HEK293 (cell line): ENCODE results near the gene TAX1BP1.

ENCODE experiments used
- CTCF ChIA-PET: fragments of 350-600 bp; formaldehyde crosslinking; extraction: SDS; loops from one replicate; lab custom pipeline; 2021; ENCODE audit warnings: antibody characterized with exemption; lab: Yijun Ruan, JAX
- POLR2A ChIA-PET: fragments of 300-600 bp; formaldehyde crosslinking; extraction: SDS; loops from one replicate; lab custom pipeline; 2020; ENCODE audit warnings: antibody characterized with exemption, inconsistent platforms; lab: Yijun Ruan, JAX
- H3K27ac ChIP-seq: fragments of 200-500 bp; sonication (Bioruptor generic); 2 replicates; pipeline ENCODE4 v1.5.1; 2014; ENCODE audit warnings: low read depth, low read length, control low read depth, inconsistent platforms; ENCODE audit errors: extremely low read depth
- H3K36me3 ChIP-seq, 2 experiments: fragments of 200-500 bp in 1 of 2; sonication (Bioruptor generic) in 1 of 2; 1 replicate in 1 of 2; 2 replicates in 1 of 2; pipeline ENCODE4 v1.5.1; 2014 to 2017; ENCODE audit warnings: inconsistent platforms in 2 of 2, low read length in 2 of 2; ENCODE audit not compliant: control insufficient read depth in 2 of 2, insufficient read depth in 1 of 2
- H3K4me1 ChIP-seq: fragments of 200-500 bp; sonication (Bioruptor generic); 2 replicates; pipeline ENCODE4 v1.5.1; 2014; ENCODE audit warnings: mild to moderate bottlenecking, low read length, inconsistent platforms; ENCODE audit not compliant: control insufficient read depth, insufficient read depth
- H3K4me3 ChIP-seq: 2 replicates; pipeline ENCODE4 v1.5.1; 2011; ENCODE audit warnings: low read depth, mild to moderate bottlenecking, control low read depth, low read length, moderate library complexity
- H3K9me3 ChIP-seq: fragments of 200-500 bp; sonication (Bioruptor generic); 2 replicates; pipeline ENCODE4 v1.5.1; 2014; ENCODE audit warnings: low read depth, low read length, inconsistent platforms; ENCODE audit not compliant: control insufficient read depth, insufficient read depth
- GLI2 ChIP-seq: fragments of 450-650 bp; formaldehyde crosslinking; IDR thresholded peaks from 2 replicates; pipeline ENCODE4; 2017; ENCODE audit warnings: missing biosample characterization, missing genetic modification characterization, low read depth, borderline replicate concordance
- KLF16 ChIP-seq: fragments of 450-650 bp; formaldehyde crosslinking; IDR thresholded peaks from 2 replicates; pipeline ENCODE4 v1.5.1; 2017; ENCODE audit warnings: missing biosample characterization, missing genetic modification characterization
- KLF8 ChIP-seq: fragments of 450-650 bp; formaldehyde crosslinking; IDR thresholded peaks from 2 replicates; pipeline ENCODE4 v1.5.1; 2016; ENCODE audit warnings: missing biosample characterization, missing genetic modification characterization
- OSR2 ChIP-seq: fragments of 450-650 bp; formaldehyde crosslinking; IDR thresholded peaks from 2 replicates; pipeline ENCODE4 v1.5.1; 2016; ENCODE audit warnings: missing biosample characterization, missing genetic modification characterization
- RBAK ChIP-seq: fragments of 450-650 bp; formaldehyde crosslinking; IDR thresholded peaks from 2 replicates; pipeline ENCODE4 v1.5.1; 2016; ENCODE audit warnings: missing biosample characterization, missing genetic modification characterization
- SCRT1 ChIP-seq: fragments of 450-650 bp; formaldehyde crosslinking; IDR thresholded peaks from 2 replicates; pipeline ENCODE4 v1.5.1; 2016; ENCODE audit warnings: missing biosample characterization, missing genetic modification characterization, borderline replicate concordance
- YY1 ChIP-seq: fragments of 450-650 bp; formaldehyde crosslinking; IDR thresholded peaks from 2 replicates; pipeline ENCODE4 v1.5.1; 2018; ENCODE audit warnings: missing biosample characterization, missing genetic modification characterization
- ZBTB20 ChIP-seq: fragments of 450-650 bp; formaldehyde crosslinking; IDR thresholded peaks from 2 replicates; pipeline ENCODE4 v1.5.1; 2016; ENCODE audit warnings: missing biosample characterization, missing genetic modification characterization
- ZIC2 ChIP-seq: fragments of 450-650 bp; formaldehyde crosslinking; IDR thresholded peaks from 2 replicates; pipeline ENCODE4 v1.5.1; 2016; ENCODE audit warnings: missing biosample characterization, missing genetic modification characterization
- ZNF114 ChIP-seq: fragments of 450-650 bp; formaldehyde crosslinking; IDR thresholded peaks from 2 replicates; pipeline ENCODE4 v1.5.0; 2017; ENCODE audit warnings: missing biosample characterization, missing genetic modification characterization
- ZNF175 ChIP-seq: fragments of 450-650 bp; formaldehyde crosslinking; IDR thresholded peaks from 2 replicates; pipeline ENCODE4 v1.5.1; 2016; ENCODE audit warnings: missing biosample characterization, missing genetic modification characterization
- ZNF48 ChIP-seq: fragments of 450-650 bp; formaldehyde crosslinking; IDR thresholded peaks from 2 replicates; pipeline ENCODE4 v1.5.1; 2016; ENCODE audit warnings: missing biosample characterization, missing genetic modification characterization
- ZNF571 ChIP-seq: fragments of 450-650 bp; formaldehyde crosslinking; IDR thresholded peaks from 2 replicates; pipeline ENCODE4 v1.5.0; 2017; ENCODE audit warnings: missing biosample characterization, missing genetic modification characterization
- ZNF621 ChIP-seq: fragments of 450-650 bp; formaldehyde crosslinking; IDR thresholded peaks from 2 replicates; pipeline ENCODE4 v1.5.1; 2017; ENCODE audit warnings: missing biosample characterization, missing genetic modification characterization
- ZNF76 ChIP-seq: fragments of 450-650 bp; formaldehyde crosslinking; IDR thresholded peaks from 2 replicates; pipeline ENCODE4; 2016; ENCODE audit warnings: low read depth, missing biosample characterization, missing genetic modification characterization, borderline replicate concordance
- ZNF830 ChIP-seq: fragments of 450-650 bp; IDR thresholded peaks from 2 replicates; pipeline ENCODE4 v1.5.0; 2018; ENCODE audit warnings: missing biosample characterization, missing genetic modification characterization, low read depth, mild to moderate bottlenecking, moderate library complexity
- TF ChIP-seq, protein P1 (sequence below): fragments of 450-650 bp; formaldehyde crosslinking; IDR thresholded peaks from 2 replicates; pipeline ENCODE4 v1.5.1; 2016; ENCODE audit warnings: missing biosample characterization, missing genetic modification characterization
- TF ChIP-seq, protein P2 (sequence below): fragments of 450-650 bp; IDR thresholded peaks from 2 replicates; pipeline ENCODE4 v1.5.1; 2018; ENCODE audit warnings: missing biosample characterization, missing genetic modification characterization

The TAX1BP1 gene

DNA sequence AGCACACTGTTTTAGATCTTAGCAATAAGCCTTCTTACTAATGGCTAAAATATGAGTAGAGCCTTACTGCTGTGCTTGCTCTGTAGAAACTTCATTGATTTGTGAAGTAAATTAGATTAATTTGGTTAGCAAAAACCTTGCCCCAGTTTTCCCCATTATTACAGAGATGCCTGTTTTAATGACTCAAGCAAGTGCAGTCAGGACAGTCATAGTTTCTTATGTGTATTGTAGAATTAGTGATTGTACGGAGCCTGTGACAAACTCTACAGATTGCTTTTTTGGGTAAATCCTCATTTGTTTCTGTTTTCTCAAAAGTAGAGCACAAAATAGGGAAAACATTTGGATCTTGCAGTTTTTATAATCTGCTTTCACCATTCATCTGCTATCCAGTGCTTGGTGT is 7.0 kb downstream of the TAX1BP1 start:
- Histone ChIP-seq H3K4me1 (peaks cover 9% of the 10 kb centered on the region), H3K27ac (no peak overlapping the region)
- POLR2A ChIA-PET: no interaction called here
- no peak for TF ChIP-seq ZNF830 (tag by site-specific recombination)
- TF ChIP-seq ZNF48 (tag by site-specific recombination): no peak
- TF ChIP-seq, all 188 proteins: peak for 0
- Histone ChIP-seq H3K4me3 (no peak overlapping the region), H3K36me3 (peaks cover 28 to 32% of the 10 kb centered on the region in 2 experiments), H3K9me3 (no peaks in the 10 kb centered on the region)
- CTCF ChIA-PET: no interaction called here

DNA sequence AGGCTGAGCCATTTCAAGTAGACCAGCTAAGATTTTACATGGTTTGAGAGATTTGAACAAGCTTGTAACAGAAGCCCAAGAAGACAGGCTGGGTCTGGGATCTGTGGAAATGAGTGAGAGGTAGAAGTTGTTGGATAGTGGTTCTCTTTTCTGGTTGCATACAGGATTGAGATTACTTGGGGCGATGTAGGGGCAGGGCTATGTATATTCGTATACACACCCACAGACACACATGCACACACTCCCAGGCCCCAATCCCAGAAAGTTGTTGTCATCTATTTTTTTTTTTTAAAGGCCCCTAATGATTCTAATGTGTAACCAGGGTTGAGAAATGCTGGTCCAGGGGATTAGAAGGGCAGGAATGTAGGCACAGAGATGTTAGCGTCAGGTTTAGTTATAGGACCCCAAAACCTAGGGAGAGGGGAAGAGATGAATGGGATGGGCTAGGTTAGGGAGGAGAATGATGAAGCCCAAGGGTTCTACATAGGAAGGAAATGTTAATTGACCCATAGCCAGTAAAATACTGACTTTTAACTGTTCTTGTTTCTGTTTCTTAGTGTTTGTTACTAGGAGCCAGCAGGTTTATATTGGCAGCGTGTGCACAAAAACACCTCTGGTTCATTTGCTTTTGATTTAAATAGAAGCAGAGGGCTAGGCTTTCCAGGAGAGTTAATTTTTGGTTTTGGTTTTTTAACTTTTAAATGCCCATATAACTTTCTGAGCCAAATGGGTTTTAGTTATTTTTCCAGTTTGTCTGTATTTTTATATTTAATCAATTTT is 7.8 kb downstream of the TAX1BP1 start:
- CTCF ChIA-PET: no interaction called here
- H3K4me3 ChIP-seq: no peak overlapping the region
- no peak for TF ChIP-seq ZBTB20 (tag by site-specific recombination)
- no peak for TF ChIP-seq KLF8
- TF ChIP-seq, protein P1, sequence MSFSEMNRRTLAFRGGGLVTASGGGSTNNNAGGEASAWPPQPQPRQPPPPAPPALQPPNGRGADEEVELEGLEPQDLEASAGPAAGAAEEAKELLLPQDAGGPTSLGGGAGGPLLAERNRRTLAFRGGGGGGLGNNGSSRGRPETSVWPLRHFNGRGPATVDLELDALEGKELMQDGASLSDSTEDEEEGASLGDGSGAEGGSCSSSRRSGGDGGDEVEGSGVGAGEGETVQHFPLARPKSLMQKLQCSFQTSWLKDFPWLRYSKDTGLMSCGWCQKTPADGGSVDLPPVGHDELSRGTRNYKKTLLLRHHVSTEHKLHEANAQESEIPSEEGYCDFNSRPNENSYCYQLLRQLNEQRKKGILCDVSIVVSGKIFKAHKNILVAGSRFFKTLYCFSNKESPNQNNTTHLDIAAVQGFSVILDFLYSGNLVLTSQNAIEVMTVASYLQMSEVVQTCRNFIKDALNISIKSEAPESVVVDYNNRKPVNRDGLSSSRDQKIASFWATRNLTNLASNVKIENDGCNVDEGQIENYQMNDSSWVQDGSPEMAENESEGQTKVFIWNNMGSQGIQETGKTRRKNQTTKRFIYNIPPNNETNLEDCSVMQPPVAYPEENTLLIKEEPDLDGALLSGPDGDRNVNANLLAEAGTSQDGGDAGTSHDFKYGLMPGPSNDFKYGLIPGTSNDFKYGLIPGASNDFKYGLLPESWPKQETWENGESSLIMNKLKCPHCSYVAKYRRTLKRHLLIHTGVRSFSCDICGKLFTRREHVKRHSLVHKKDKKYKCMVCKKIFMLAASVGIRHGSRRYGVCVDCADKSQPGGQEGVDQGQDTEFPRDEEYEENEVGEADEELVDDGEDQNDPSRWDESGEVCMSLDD (tag by site-specific recombination): no peak
- TF ChIP-seq RBAK (tag by site-specific recombination): no peak
- TF ChIP-seq GLI2 (tag by site-specific recombination): no peak
- TF ChIP-seq OSR2: no peak
- TF ChIP-seq ZNF76: no peak
- no peak for TF ChIP-seq SCRT1 (tag by site-specific recombination)
- TF ChIP-seq ZIC2 (tag by site-specific recombination): no peak
- TF ChIP-seq ZNF621 (tag by site-specific recombination): no peak
- TF ChIP-seq YY1 (tag by site-specific recombination): no peak
- TF ChIP-seq ZNF114 (tag by site-specific recombination): no peak
- no peak for TF ChIP-seq ZNF175
- TF ChIP-seq ZNF571: no peak
- TF ChIP-seq, protein P2, sequence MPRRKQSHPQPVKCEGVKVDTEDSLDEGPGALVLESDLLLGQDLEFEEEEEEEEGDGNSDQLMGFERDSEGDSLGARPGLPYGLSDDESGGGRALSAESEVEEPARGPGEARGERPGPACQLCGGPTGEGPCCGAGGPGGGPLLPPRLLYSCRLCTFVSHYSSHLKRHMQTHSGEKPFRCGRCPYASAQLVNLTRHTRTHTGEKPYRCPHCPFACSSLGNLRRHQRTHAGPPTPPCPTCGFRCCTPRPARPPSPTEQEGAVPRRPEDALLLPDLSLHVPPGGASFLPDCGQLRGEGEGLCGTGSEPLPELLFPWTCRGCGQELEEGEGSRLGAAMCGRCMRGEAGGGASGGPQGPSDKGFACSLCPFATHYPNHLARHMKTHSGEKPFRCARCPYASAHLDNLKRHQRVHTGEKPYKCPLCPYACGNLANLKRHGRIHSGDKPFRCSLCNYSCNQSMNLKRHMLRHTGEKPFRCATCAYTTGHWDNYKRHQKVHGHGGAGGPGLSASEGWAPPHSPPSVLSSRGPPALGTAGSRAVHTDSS: no peak
- H3K27ac ChIP-seq: no peak overlapping the region
- POLR2A ChIA-PET: no interaction called here
- H3K4me1 ChIP-seq: peaks cover 9% of the 10 kb centered on the region
- no peaks in the 10 kb centered on the region for H3K9me3 ChIP-seq
- H3K36me3 ChIP-seq: peaks cover 33 to 36% of the 10 kb centered on the region in 2 experiments

DNA sequence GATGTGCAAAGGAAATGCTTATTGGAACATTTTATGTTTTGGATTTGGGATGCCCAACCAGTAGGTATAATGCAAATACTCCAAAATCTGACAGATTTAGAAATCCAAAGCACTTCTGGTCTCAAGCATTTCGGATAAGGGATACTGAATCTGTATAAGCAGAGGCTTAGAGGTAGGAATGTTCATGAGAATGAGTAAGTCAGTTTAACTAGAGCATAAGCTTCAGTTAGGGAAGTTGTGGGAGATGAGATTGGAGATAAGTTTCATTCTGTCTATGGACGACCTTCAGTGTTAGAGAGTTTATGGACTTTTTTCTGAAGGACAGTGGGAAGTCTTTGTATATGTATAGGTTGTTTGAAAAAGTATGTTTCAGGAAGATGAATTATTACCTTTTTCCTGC is 10.4 kb downstream of the TAX1BP1 start:
- TF ChIP-seq KLF16 (tag by site-specific recombination): no peak
- TF ChIP-seq, all 188 proteins: peak for 0
- H3K9me3 ChIP-seq: no peaks in the 10 kb centered on the region
- H3K4me1 ChIP-seq: 0 out of 2 replicates have a peak, but pooled peaks cover 2% of the 10 kb centered on the region
- no peak overlapping the region for H3K27ac ChIP-seq
- POLR2A ChIA-PET: no interaction called here
- CTCF ChIA-PET: no interaction called here
- H3K4me3 ChIP-seq: no peak overlapping the region
- H3K36me3 ChIP-seq: peaks cover 39 to 40% of the 10 kb centered on the region in 2 experiments
